ENCODE data around the gene TWIST2.

- TF ChIP-seq POLR2A (IDR thresholded peaks at IDR 0.05; ENCODE audit: low read depth, low read length): no peak
- TF ChIP-seq POLR2AphosphoS5 (IDR thresholded peaks at IDR 0.05; ENCODE audit: low read depth, low read length): no peak
- no peak for TF ChIP-seq TAF1 (IDR thresholded peaks at IDR 0.05; ENCODE audit: low read depth, low read length)
Measured at GRCh38 chr2:238928520-238929241, 80.8 kb downstream of the TWIST2 start.

Data from GM12891 (cell line).